RWPE1 (cell line): ENCODE data around the gene ERVFRD-1.

Experiments used
- CTCF ChIA-PET: fragments of 350-600 bp; sonication (Branson Sonifier 250); formaldehyde crosslinking; extraction: SDS; loops from one replicate; lab custom pipeline; 2021; lab: Yijun Ruan, JAX
- POLR2A ChIA-PET: fragments of 400-600 bp; formaldehyde crosslinking; extraction: SDS; loops from one replicate; lab custom pipeline; 2020; ENCODE audit warnings: antibody characterized with exemption; ENCODE audit not compliant: low non-redundant PET; lab: Yijun Ruan, JAX
- DNase-seq: peaks from one replicate; pipeline ENCODE4 v3.0.0; 2012; ENCODE audit warnings: low spot score
- H3K27ac ChIP-seq: fragments of 450-650 bp; 2 replicates; pipeline ENCODE4 v1.5.1; 2017
- TF ChIP-seq, protein P1 (sequence below): fragments of 450-650 bp; conservative IDR thresholded peaks from 2 replicates; pipeline ENCODE4 v1.5.1; 2017; ENCODE audit warnings: low read depth, mild to moderate bottlenecking

The ERVFRD-1 gene

GRCh38 chr6:11064836-11065235 lies 46.7 kb downstream of the ERVFRD-1 start:
- H3K27ac ChIP-seq = no peak overlapping the region
- TF ChIP-seq, protein P1, sequence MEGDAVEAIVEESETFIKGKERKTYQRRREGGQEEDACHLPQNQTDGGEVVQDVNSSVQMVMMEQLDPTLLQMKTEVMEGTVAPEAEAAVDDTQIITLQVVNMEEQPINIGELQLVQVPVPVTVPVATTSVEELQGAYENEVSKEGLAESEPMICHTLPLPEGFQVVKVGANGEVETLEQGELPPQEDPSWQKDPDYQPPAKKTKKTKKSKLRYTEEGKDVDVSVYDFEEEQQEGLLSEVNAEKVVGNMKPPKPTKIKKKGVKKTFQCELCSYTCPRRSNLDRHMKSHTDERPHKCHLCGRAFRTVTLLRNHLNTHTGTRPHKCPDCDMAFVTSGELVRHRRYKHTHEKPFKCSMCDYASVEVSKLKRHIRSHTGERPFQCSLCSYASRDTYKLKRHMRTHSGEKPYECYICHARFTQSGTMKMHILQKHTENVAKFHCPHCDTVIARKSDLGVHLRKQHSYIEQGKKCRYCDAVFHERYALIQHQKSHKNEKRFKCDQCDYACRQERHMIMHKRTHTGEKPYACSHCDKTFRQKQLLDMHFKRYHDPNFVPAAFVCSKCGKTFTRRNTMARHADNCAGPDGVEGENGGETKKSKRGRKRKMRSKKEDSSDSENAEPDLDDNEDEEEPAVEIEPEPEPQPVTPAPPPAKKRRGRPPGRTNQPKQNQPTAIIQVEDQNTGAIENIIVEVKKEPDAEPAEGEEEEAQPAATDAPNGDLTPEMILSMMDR = no peak
- POLR2A ChIA-PET = no interaction called here
- DNase-seq = no peak
- CTCF ChIA-PET = interaction anchor here (0.6 to 0.8 kb wide), 2 partner anchors 8 to 225 kb away, joined by 4 read pairs; no protein-coding TSS in a partner anchor

DNA sequence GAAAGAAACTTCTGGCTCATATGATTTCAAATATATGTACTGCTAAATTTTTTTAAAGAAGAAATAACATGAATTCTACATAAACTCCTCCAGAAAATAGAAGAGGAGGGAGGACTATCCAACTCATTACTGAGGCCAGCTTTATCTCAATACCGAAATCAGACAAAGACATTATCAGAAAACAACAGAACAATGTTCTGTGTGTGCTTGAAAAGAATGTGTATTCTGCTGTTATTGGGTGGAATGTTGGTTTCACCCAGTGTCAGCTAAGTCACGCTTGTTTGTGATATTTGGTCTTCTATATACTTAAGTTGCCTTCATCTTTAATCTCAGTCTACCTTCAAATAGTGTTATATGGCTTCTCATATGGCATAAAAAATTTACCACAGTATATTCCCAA lies 48.8 kb downstream of the ERVFRD-1 start:
- ChIA-PET CTCF (no interaction called here), POLR2A (no interaction called here)
- TF ChIP-seq, protein P1 = no peak
- H3K27ac ChIP-seq = no peak overlapping the region
- DNase-seq = no peak

- ChIA-PET CTCF (interaction anchor here (0.6 kb wide), 1 partner anchor 26 kb away, joined by 3 read pairs; no protein-coding TSS in a partner anchor), POLR2A (no interaction called here)
- DNase-seq = no peak
- H3K27ac ChIP-seq = no peak overlapping the region
- TF ChIP-seq, protein P1 = no peak
Observed at GRCh38 chr6:11062083-11062482, 49.4 kb downstream of the ERVFRD-1 start.

- DNase-seq = no peak
- CTCF ChIA-PET = no interaction called here
- no peak overlapping the region for H3K27ac ChIP-seq
- POLR2A ChIA-PET = no interaction called here
- TF ChIP-seq, protein P1 = no peak
Observed at GRCh38 chr6:11058406-11058805, 53.1 kb downstream of the ERVFRD-1 start.

- no peak overlapping the region for H3K27ac ChIP-seq
- ChIA-PET POLR2A (no interaction called here), CTCF (interaction anchor here (0.8 to 1.8 kb wide), 2 partner anchors 8 to 12 kb away, joined by 4 to 9 read pairs; no protein-coding TSS in a partner anchor)
- TF ChIP-seq, protein P1 = no peak
- DNase-seq = no peak
Observed at GRCh38 chr6:11056871-11057270, 54.7 kb downstream of the ERVFRD-1 start.

GRCh38 chr6:11055127-11055627 lies 56.3 kb downstream of the ERVFRD-1 start:
- ChIA-PET CTCF (interaction anchor here (1.1 kb wide), 1 partner anchor 27 kb away, joined by 4 read pairs; no protein-coding TSS in a partner anchor), POLR2A (no interaction called here)
- no peak overlapping the region for H3K27ac ChIP-seq
- DNase-seq = no peak
- TF ChIP-seq, protein P1 = no peak
